ENCODE results near the gene TRMT44. TPM values are rescaled to one million over a fixed set of nuclear protein-coding genes. Genes with fewer than 3 reads are reported as not detected.

The TRMT44 gene
- total and polyA plus RNA-seq, 7 donors, result 2.1 to 29.1 (median 14.2) TPM

DNA sequence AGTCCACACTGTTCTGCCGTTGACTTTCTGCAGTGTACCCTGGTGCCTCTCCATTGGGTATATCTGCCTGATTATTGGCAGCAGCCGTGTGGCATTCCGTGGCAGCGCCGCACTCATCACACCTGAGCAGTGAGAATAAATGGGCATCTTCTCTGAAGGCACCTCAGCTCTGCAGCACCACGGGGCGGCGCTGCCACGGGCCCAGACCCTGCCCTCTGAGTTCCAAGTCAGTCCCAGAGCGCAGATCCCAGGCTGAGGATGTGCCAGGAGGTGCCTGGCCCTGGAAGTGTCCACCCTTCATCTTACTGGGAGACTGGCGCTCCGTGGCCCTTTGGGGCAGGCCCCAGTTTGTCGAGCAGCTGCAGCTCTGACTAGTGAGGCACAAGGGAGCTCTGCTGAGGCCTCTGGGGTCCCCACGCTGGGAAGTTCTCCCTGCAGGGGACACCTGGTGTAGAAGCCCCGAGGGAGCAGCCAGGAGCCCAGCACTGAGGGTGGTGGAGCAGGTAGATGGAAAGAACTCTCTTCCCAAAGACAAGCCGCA, 36.6 kb downstream of the TRMT44 start:
- H3K27me3 ChIP-seq, result no peaks in the 10 kb centered on the region
- no peaks in the 10 kb centered on the region for H3K9me3 ChIP-seq
- peaks cover 0 to 27% (median 5%) of the 10 kb centered on the region in 4 donors for H3K36me3 ChIP-seq
- H3K4me3 ChIP-seq, result no peak overlapping the region
- no peak overlapping the region for H3K27ac ChIP-seq
- WGBS, 2 donors, result 95 to 96% methylated on average over 16 of the region's 16 CpGs
- TF ChIP-seq, protein P1, sequence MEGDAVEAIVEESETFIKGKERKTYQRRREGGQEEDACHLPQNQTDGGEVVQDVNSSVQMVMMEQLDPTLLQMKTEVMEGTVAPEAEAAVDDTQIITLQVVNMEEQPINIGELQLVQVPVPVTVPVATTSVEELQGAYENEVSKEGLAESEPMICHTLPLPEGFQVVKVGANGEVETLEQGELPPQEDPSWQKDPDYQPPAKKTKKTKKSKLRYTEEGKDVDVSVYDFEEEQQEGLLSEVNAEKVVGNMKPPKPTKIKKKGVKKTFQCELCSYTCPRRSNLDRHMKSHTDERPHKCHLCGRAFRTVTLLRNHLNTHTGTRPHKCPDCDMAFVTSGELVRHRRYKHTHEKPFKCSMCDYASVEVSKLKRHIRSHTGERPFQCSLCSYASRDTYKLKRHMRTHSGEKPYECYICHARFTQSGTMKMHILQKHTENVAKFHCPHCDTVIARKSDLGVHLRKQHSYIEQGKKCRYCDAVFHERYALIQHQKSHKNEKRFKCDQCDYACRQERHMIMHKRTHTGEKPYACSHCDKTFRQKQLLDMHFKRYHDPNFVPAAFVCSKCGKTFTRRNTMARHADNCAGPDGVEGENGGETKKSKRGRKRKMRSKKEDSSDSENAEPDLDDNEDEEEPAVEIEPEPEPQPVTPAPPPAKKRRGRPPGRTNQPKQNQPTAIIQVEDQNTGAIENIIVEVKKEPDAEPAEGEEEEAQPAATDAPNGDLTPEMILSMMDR (IDR thresholded peaks at IDR 0.05), result no peak
- no peak for TF ChIP-seq EP300 (IDR thresholded peaks at IDR 0.05)
- TF ChIP-seq POLR2AphosphoS5 (IDR thresholded peaks at IDR 0.05), result no peak
- TF ChIP-seq POLR2A (IDR thresholded peaks at IDR 0.05), result no peak
- DNase-seq, result no peak
- intact Hi-C loops (cut with DNase I), result no loop called here
- H3K4me1 ChIP-seq, result peaks cover 0 to 26% (median 24%) of the 10 kb centered on the region in 4 donors

DNA sequence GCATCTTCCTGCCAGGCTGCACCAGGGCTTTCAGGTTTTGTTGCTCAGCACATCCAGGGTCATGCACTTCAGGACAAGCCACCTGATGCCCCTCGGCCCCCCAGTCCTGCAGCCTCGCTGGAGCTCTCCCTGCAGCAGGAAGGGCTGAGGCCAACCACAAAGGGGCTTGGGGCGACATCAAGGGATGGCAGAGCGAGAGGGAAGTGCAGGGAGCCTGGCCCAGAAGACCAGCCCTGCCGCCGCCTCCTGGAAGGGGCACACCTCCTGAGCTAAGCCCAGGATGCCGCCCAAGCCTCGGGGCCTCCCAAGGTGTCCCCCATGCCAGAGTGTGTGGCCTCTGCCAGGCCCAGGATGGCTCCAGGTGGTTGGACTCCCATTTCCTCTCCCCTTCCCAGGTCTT, 37.1 kb downstream of the TRMT44 start:
- peaks cover 0 to 21% (median 19%) of the 10 kb centered on the region in 4 donors for H3K4me1 ChIP-seq
- 91 to 92% methylated on average over 8 of the region's 8 CpGs for WGBS, 2 donors
- no peaks in the 10 kb centered on the region for H3K9me3 ChIP-seq
- no peak for TF ChIP-seq POLR2AphosphoS5 (IDR thresholded peaks at IDR 0.05)
- no peak for TF ChIP-seq EP300 (IDR thresholded peaks at IDR 0.05)
- TF ChIP-seq, protein P1 (IDR thresholded peaks at IDR 0.05), result no peak
- TF ChIP-seq POLR2A (IDR thresholded peaks at IDR 0.05), result no peak
- H3K27me3 ChIP-seq, result no peaks in the 10 kb centered on the region
- intact Hi-C loops (cut with DNase I), result no loop called here
- H3K27ac ChIP-seq, result no peak overlapping the region
- no peak for DNase-seq
- peaks cover 0 to 27% (median 5%) of the 10 kb centered on the region in 4 donors for H3K36me3 ChIP-seq
- no peak overlapping the region for H3K4me3 ChIP-seq

DNA sequence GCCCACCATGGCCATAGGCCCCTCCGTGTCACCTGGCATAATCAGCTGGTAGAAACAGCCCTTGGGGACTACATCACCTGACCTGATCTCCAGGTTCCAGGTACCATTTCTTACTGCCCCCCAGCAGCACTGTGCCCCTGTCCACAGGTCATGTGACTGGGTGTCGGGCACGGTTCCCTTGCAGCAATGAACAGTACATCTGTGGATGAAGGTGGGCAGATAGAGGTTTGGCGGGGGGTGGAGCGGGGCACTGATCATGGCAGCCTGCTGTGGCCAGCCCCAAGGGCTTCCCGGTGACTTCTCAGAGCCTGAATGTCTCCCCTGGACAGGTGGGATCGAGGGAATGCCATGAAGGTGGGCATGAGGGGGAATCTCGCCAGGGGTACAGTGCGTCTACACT, 37.8 kb downstream of the TRMT44 start:
- H3K4me1 ChIP-seq, result peaks cover 0 to 14% (median 12%) of the 10 kb centered on the region in 4 donors
- no peaks in the 10 kb centered on the region for H3K27me3 ChIP-seq
- no peak overlapping the region for H3K4me3 ChIP-seq
- peaks cover 0 to 27% (median 5%) of the 10 kb centered on the region in 4 donors for H3K36me3 ChIP-seq
- no peaks in the 10 kb centered on the region for H3K9me3 ChIP-seq
- DNase-seq, result no peak
- WGBS, 2 donors, result 94 to 95% methylated on average over 9 of the region's 9 CpGs
- intact Hi-C loops (cut with DNase I), result no loop called here
- no peak overlapping the region for H3K27ac ChIP-seq
- TF ChIP-seq, protein P1 (IDR thresholded peaks at IDR 0.05), result no peak
- TF ChIP-seq POLR2AphosphoS5 (IDR thresholded peaks at IDR 0.05) (no peak), POLR2A (IDR thresholded peaks at IDR 0.05) (no peak), EP300 (IDR thresholded peaks at IDR 0.05) (no peak)

DNA sequence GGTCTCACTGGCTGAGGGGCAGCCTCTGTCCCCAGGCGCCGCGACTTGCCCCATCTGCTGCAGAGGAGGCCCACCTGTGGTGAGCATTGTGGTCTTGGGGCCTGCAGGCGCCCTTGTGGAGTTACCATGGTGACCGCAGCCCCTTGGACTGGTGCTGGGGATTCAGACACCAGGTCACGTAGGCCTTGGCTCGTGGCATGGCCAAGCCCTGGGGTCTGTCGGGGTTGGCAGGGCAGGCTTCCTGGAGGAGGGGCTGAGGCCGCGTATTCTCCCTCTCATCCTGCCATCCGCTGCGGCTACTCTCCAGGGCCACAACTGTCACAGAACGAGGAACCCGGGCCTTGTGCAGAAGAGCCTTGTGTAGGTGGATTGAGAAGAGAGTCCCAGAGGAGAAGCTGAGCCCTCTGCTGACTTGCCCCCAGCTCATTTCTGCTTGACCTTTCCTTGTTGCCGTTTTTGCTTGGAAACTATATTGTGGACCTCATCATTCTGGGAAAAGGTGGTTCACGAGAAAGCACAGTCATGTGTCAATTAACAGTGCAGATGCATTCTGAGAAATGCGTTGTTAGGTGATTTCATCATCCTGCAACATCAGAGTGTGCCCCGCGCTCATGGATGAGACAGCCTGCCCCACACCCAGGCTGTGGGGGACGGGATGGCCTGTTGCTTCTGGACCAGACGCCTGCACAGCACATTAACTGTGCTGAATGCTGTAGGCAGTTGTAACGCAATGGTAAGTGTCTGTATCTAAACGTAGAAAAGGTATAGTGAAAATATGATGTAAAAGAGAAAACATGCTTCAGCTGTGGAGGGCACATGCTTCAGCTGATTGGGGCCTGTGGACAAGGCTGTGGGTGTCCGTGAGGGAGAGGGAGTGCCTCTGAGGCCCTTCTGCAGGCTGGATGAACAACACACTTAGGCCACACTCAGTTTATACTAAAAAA, 38.5 kb downstream of the TRMT44 start:
- no peak for DNase-seq
- Histone ChIP-seq H3K4me3 (no peak overlapping the region), H3K9me3 (no peaks in the 10 kb centered on the region), H3K36me3 (peaks cover 0 to 27% (median 5%) of the 10 kb centered on the region in 4 donors), H3K27ac (no peak overlapping the region), H3K4me1 (peaks cover 0 to 7% (median 5%) of the 10 kb centered on the region in 4 donors), H3K27me3 (no peaks in the 10 kb centered on the region)
- TF ChIP-seq EP300 (IDR thresholded peaks at IDR 0.05) (no peak), POLR2AphosphoS5 (IDR thresholded peaks at IDR 0.05) (no peak), POLR2A (IDR thresholded peaks at IDR 0.05) (no peak)
- TF ChIP-seq, protein P1 (IDR thresholded peaks at IDR 0.05), result no peak
- intact Hi-C loops (cut with DNase I), result no loop called here
- WGBS, 2 donors, result 93 to 94% methylated on average over 24 of the region's 24 CpGs
